HEK293T (cell line): ENCODE data around the gene DST.

Source experiments
- BHLHE40 ChIP-seq: fragments of 450-650 bp; IDR thresholded peaks from 2 replicates; pipeline ENCODE4 v1.6.1; 2016; ENCODE audit warnings: mild to moderate bottlenecking, moderate library complexity, borderline replicate concordance
- CTBP1 ChIP-seq: fragments of 450-650 bp; IDR thresholded peaks from 2 replicates; pipeline ENCODE4 v1.6.1; 2016; ENCODE audit warnings: borderline replicate concordance
- ELF4 ChIP-seq: fragments of 450-650 bp; IDR thresholded peaks from 2 replicates; pipeline ENCODE4 v1.6.1; 2017; ENCODE audit warnings: antibody characterized with exemption
- FOXA1 ChIP-seq: fragments of 450-650 bp; IDR thresholded peaks from 2 replicates; pipeline ENCODE4 v1.6.1; 2016; ENCODE audit warnings: mild to moderate bottlenecking
- FOXK2 ChIP-seq: fragments of 450-650 bp; IDR thresholded peaks from 2 replicates; pipeline ENCODE4 v1.6.1; 2016; ENCODE audit warnings: mild to moderate bottlenecking
- FOXM1 ChIP-seq: fragments of 450-650 bp; IDR thresholded peaks from 2 replicates; pipeline ENCODE4 v1.6.1; 2017; ENCODE audit warnings: mild to moderate bottlenecking, borderline replicate concordance
- HDGF ChIP-seq: fragments of 450-650 bp; IDR thresholded peaks from 2 replicates; pipeline ENCODE4 v1.6.1; 2017; ENCODE audit warnings: antibody characterized with exemption, borderline replicate concordance
- NFRKB ChIP-seq: fragments of 450-650 bp; IDR thresholded peaks from 2 replicates; pipeline ENCODE4 v1.6.1; 2016; ENCODE audit warnings: mild to moderate bottlenecking, moderate library complexity
- PKNOX1 ChIP-seq: fragments of 450-650 bp; IDR thresholded peaks from 2 replicates; pipeline ENCODE4 v1.6.1; 2016
- SP1 ChIP-seq: fragments of 450-650 bp; IDR thresholded peaks from 2 replicates; pipeline ENCODE4 v1.6.1; 2017
- SUZ12 ChIP-seq: fragments of 450-650 bp; IDR thresholded peaks from 2 replicates; pipeline ENCODE4 v1.6.1; 2016; ENCODE audit warnings: mild to moderate bottlenecking
- TARDBP ChIP-seq: fragments of 450-650 bp; IDR thresholded peaks from 2 replicates; pipeline ENCODE4 v1.6.1; 2016

- TF ChIP-seq FOXK2 (no peak), SP1 (no peak), FOXA1 (no peak), BHLHE40 (no peak), NFRKB (no peak), SUZ12 (no peak), FOXM1 (no peak), PKNOX1 (no peak), CTBP1 (no peak), HDGF (no peak), ELF4 (no peak), TARDBP (no peak)
These were observed 14.6 kb downstream of the DST start for GRCh38 chr6:56628105-56628504.
